H1 (cell line): ENCODE data around the gene C4orf46. TPM values are rescaled to one million over a fixed set of nuclear protein-coding genes. Genes with fewer than 3 reads are reported as not detected.

Experiments used
- CTCF ChIA-PET: fragments of 300-600 bp; sonication (Branson Sonifier 250); formaldehyde crosslinking; loops from one replicate; lab custom pipeline; 2021; ENCODE audit not compliant: partially characterized antibody; lab: Charles Lee
- POLR2A ChIA-PET: fragments of 300-600 bp; sonication (Branson Sonifier 250); formaldehyde crosslinking; loops from one replicate; lab custom pipeline; 2021; ENCODE audit warnings: inconsistent platforms; ENCODE audit not compliant: partially characterized antibody; lab: Charles Lee
- DNase-seq, 2 experiments: peaks; one replicate each; pipeline versions ENCODE4 v3.0.0 to v3.0.0-alpha.2; 2010 to 2022; ENCODE audit warnings: low spot score in 2 of 2, low read depth in 1 of 2, mixed read lengths in 1 of 2
- FAIRE-seq: peaks from 2 replicates; lab custom pipeline; 2011; peaks lifted over from hg19 to GRCh38; lab: Jason Lieb, UNC
- H2AFZ ChIP-seq: 2 replicates; pipeline ENCODE4 v1.8.1; 2012; ENCODE audit warnings: low read length, inconsistent platforms
- H2AK5ac ChIP-seq: 2 replicates; pipeline ENCODE4 v1.6.1; 2013; ENCODE audit warnings: low read depth, low read length
- H2BK120ac ChIP-seq: replicated peaks from 2 replicates; pipeline ENCODE3; 2013; ENCODE audit warnings: low read depth, low read length, inconsistent platforms
- H2BK12ac ChIP-seq: 2 replicates; pipeline ENCODE4 v1.6.1; 2013; ENCODE audit warnings: low read depth, low read length
- H2BK15ac ChIP-seq: 2 replicates; pipeline ENCODE4 v1.6.1; 2013; ENCODE audit warnings: low read length
- H2BK20ac ChIP-seq: 2 replicates; pipeline ENCODE4 v1.6.1; 2013; ENCODE audit warnings: low read length
- H2BK5ac ChIP-seq: 2 replicates; pipeline ENCODE4 v1.6.1; 2013; ENCODE audit warnings: low read depth, low read length
- H3K14ac ChIP-seq: 2 replicates; pipeline ENCODE4 v1.6.1; 2013; ENCODE audit warnings: inconsistent platforms; ENCODE audit not compliant: insufficient read length
- H3K18ac ChIP-seq: 2 replicates; pipeline ENCODE4 v1.6.1; 2013; ENCODE audit warnings: low read length; ENCODE audit errors: extremely low read depth
- H3K23ac ChIP-seq: 2 replicates; pipeline ENCODE4 v1.6.1; 2013; ENCODE audit warnings: inconsistent platforms; ENCODE audit not compliant: insufficient read length
- H3K23me2 ChIP-seq: 2 replicates; pipeline ENCODE4 v1.6.1; 2013; ENCODE audit warnings: low read depth, low read length
- H3K27ac ChIP-seq: 2 replicates; pipeline ENCODE4 v1.6.1; 2011; ENCODE audit warnings: low read depth, low read length, inconsistent platforms
- H3K27me3 ChIP-seq, 4 experiments: replicated peaks in 1 of 4; 1 replicate in 1 of 4; 2 replicates in 3 of 4; pipeline versions ENCODE4 v1.6.1 to v1.8.1; 2011 to 2013; ENCODE audit warnings: low read length in 3 of 4, mild to moderate bottlenecking in 3 of 4, inconsistent platforms in 2 of 4, mixed read lengths in 2 of 4, moderate library complexity in 1 of 4; ENCODE audit not compliant: control insufficient read depth in 3 of 4, insufficient read depth in 3 of 4; ENCODE audit errors: extremely low read depth in 1 of 4
- H3K36me3 ChIP-seq, 4 experiments: 2 replicates each; pipeline versions ENCODE4 v1.6.1 to v1.8.1; 2011 to 2013; ENCODE audit warnings: mild to moderate bottlenecking in 4 of 4, low read length in 3 of 4, moderate library complexity in 2 of 4, control low read depth in 1 of 4, inconsistent platforms in 1 of 4; ENCODE audit not compliant: insufficient read depth in 4 of 4, control insufficient read depth in 2 of 4
- H3K4ac ChIP-seq: replicated peaks from 2 replicates; pipeline ENCODE3; 2013; ENCODE audit warnings: low read length, low read depth, mixed read lengths, inconsistent platforms; ENCODE audit not compliant: insufficient read length
- H3K4me1 ChIP-seq, 4 experiments: replicated peaks in 1 of 4; 1 replicate in 1 of 4; 2 replicates in 3 of 4; pipeline versions ENCODE4 v1.6.1 to v1.8.1; 2011 to 2013; ENCODE audit warnings: low read length in 3 of 4, inconsistent platforms in 2 of 4, mixed read lengths in 1 of 4; ENCODE audit not compliant: insufficient read depth in 4 of 4, control insufficient read depth in 3 of 4
- H3K4me2 ChIP-seq, 2 experiments: 2 replicates each; pipeline versions ENCODE4 v1.6.1 to v1.8.1; 2011 to 2013; ENCODE audit warnings: low read depth in 2 of 2, low read length in 2 of 2, control low read depth in 1 of 2, inconsistent platforms in 1 of 2, mild to moderate bottlenecking in 1 of 2; ENCODE audit not compliant: insufficient read depth in 1 of 2
- H3K4me3 ChIP-seq, 4 experiments: fragments of 200-600, 300-600 bp in 1 of 4; sonication (generic), shearing (Covaris generic), sonication (Bioruptor Twin) in 1 of 4; 2 replicates each; pipeline versions ENCODE4 v1.5.1 to v1.8.1; 2011 to 2016; ENCODE audit warnings: low read length in 4 of 4, low read depth in 3 of 4, control low read depth in 2 of 4, inconsistent platforms in 2 of 4, mild to moderate bottlenecking in 2 of 4, mixed read lengths in 1 of 4, moderate library complexity in 1 of 4; ENCODE audit not compliant: insufficient read depth in 2 of 4; ENCODE audit errors: extremely low read depth in 1 of 4
- H3K56ac ChIP-seq: replicated peaks from 2 replicates; pipeline ENCODE3; 2013; ENCODE audit warnings: low read depth, mild to moderate bottlenecking, mixed read lengths, low read length, inconsistent platforms; ENCODE audit not compliant: insufficient read length
- H3K79me1 ChIP-seq: 2 replicates; pipeline ENCODE4 v1.6.1; 2013; ENCODE audit warnings: low read depth, low read length, control low read depth
- H3K79me2 ChIP-seq, 2 experiments: 2 replicates each; pipeline versions ENCODE4 v1.6.1 to v1.8.1; 2012 to 2013; ENCODE audit warnings: low read length in 2 of 2, mild to moderate bottlenecking in 2 of 2, inconsistent platforms in 1 of 2; ENCODE audit not compliant: insufficient read depth in 2 of 2, control insufficient read depth in 1 of 2
- H3K9ac ChIP-seq, 4 experiments: replicated peaks in 1 of 4; 1 replicate in 1 of 4; 2 replicates in 3 of 4; pipeline versions ENCODE4 v1.6.1 to v1.8.1; 2011 to 2013; ENCODE audit warnings: low read depth in 3 of 4, low read length in 3 of 4, control low read depth in 2 of 4, mild to moderate bottlenecking in 2 of 4, moderate library complexity in 2 of 4, inconsistent platforms in 1 of 4; ENCODE audit errors: extremely low read depth in 1 of 4
- H3K9me3 ChIP-seq, 2 experiments: 2 replicates each; pipeline versions ENCODE4 v1.6.1 to v1.8.1; 2012 to 2013; ENCODE audit warnings: mild to moderate bottlenecking in 2 of 2, moderate library complexity in 2 of 2, control low read depth in 1 of 2, inconsistent platforms in 1 of 2, low read depth in 1 of 2, low read length in 1 of 2, mixed read lengths in 1 of 2; ENCODE audit not compliant: insufficient read depth in 2 of 2
- H4K20me1 ChIP-seq, 2 experiments: replicated peaks in 1 of 2; 2 replicates each; pipeline versions ENCODE3 to v1.8.1; 2011 to 2013; ENCODE audit warnings: inconsistent platforms in 2 of 2, low read length in 2 of 2, mild to moderate bottlenecking in 1 of 2; ENCODE audit not compliant: insufficient read depth in 2 of 2, control insufficient read depth in 1 of 2
- H4K5ac ChIP-seq: 2 replicates; pipeline ENCODE4 v1.6.1; 2013; ENCODE audit warnings: low read length, low read depth, mixed read lengths, inconsistent platforms; ENCODE audit not compliant: insufficient read length
- H4K8ac ChIP-seq: 2 replicates; pipeline ENCODE4 v1.8.0; 2013; ENCODE audit warnings: mild to moderate bottlenecking, moderate library complexity, low read length, inconsistent platforms; ENCODE audit not compliant: insufficient read depth; ENCODE audit errors: extremely low read depth
- H4K91ac ChIP-seq: replicated peaks from 2 replicates; pipeline ENCODE3; 2013; ENCODE audit warnings: low read length, mixed read lengths, inconsistent platforms; ENCODE audit not compliant: insufficient read length
- EGR1 ChIP-seq: IDR thresholded peaks from 2 replicates; pipeline ENCODE4 v1.6.1; 2011; ENCODE audit warnings: low read depth, low read length, borderline replicate concordance
- EP300 ChIP-seq, 2 experiments: IDR thresholded peaks; 1 replicate in 1 of 2; 2 replicates in 1 of 2; pipeline ENCODE4 v1.6.1; 2011 to 2012; ENCODE audit warnings: low read depth in 2 of 2, low read length in 2 of 2, mild to moderate bottlenecking in 2 of 2, borderline replicate concordance in 1 of 2, inconsistent platforms in 1 of 2, moderate library complexity in 1 of 2
- EZH2 ChIP-seq: fragments of 200-600 bp; sonication (generic); IDR thresholded peaks from 2 replicates; pipeline ENCODE4 v1.7.1; 2012; ENCODE audit warnings: low read depth, mild to moderate bottlenecking, moderate library complexity, low read length, inconsistent platforms; ENCODE audit not compliant: severe bottlenecking
- GTF2F1 ChIP-seq: IDR thresholded peaks from 2 replicates; pipeline ENCODE4 v1.6.1; 2012; ENCODE audit warnings: low read depth, low read length, improper control_type of control experiment, borderline replicate concordance
- HDAC2 ChIP-seq, 2 experiments: fragments of 300-600 bp in 1 of 2; sonication (generic) in 1 of 2; IDR thresholded peaks; 2 replicates each; pipeline ENCODE4 v1.6.1; 2011 to 2012; ENCODE audit warnings: low read depth in 2 of 2, low read length in 2 of 2, mild to moderate bottlenecking in 2 of 2, moderate library complexity in 2 of 2, borderline replicate concordance in 1 of 2, inconsistent platforms in 1 of 2
- NANOG ChIP-seq: IDR thresholded peaks from 2 replicates; pipeline ENCODE4 v1.6.1; 2011; ENCODE audit warnings: low read length, low read depth, mild to moderate bottlenecking, inconsistent platforms; ENCODE audit not compliant: insufficient read depth, poor library complexity, severe bottlenecking
- SIRT6 ChIP-seq: IDR thresholded peaks from one replicate; pipeline ENCODE4 v1.7.1; 2012; ENCODE audit warnings: low read length, inconsistent platforms
- SP4 ChIP-seq: IDR thresholded peaks from 2 replicates; pipeline ENCODE4 v1.6.1; 2012; ENCODE audit warnings: low read length, inconsistent platforms
- WGBS, 2 experiments: shearing (Covaris generic) in 1 of 2; methylation state at CpG; one replicate each; pipeline versions ENCODE4 v1.1.6 to v1.1.7; 2013 to 2015; ENCODE audit warnings: low lambda C conversion rate in 2 of 2, mixed read lengths in 2 of 2, inconsistent platforms in 1 of 2, low coverage in 1 of 2, missing lambda C conversion rate in 1 of 2; ENCODE audit not compliant: insufficient replicate concordance in 2 of 2, insufficient coverage in 1 of 2, insufficient read length in 1 of 2; ENCODE audit errors: extremely low coverage in 1 of 2, missing lambda C conversion rate in 1 of 2; 5-methylcytosine and 5-hydroxymethylcytosine counted together
- polyA plus RNA-seq, 7 experiments: library from polyadenylated mRNA; depleted of rRNA in 3 of 7; stranded (reverse) in 5 of 7; unstranded in 2 of 7; fragments of >200 nt in 5 of 7; fragments of 200-250 nt in 2 of 7; gene quantifications; 1 replicate in 5 of 7; 2 replicates in 1 of 7; 4 replicates in 1 of 7; pipeline versions ENCODE4 v1.2.1 to v1.2.3, GENCODE V29; 2011 to 2013; ENCODE audit warnings: missing spikeins in 2 of 7, mixed read lengths in 2 of 7
- total RNA-seq: library from RNA; stranded (reverse); fragmentation: NEBNext Ultra II Directional; extraction: Animal tissue kit (Norgen Biotek cat#: 25700); gene quantifications from 2 replicates; pipeline ENCODE4 v1.2.1, GENCODE V29; 2021
- TF ChIP-seq, protein P1 (sequence below): IDR thresholded peaks from 2 replicates; pipeline ENCODE4 v1.6.1; 2012; ENCODE audit warnings: low read length, inconsistent platforms
- TF ChIP-seq, protein P2 (sequence below): IDR thresholded peaks from 2 replicates; pipeline ENCODE4 v1.6.1; 2011; ENCODE audit warnings: low read length, improper control_type of control experiment

C4orf46 gene
- total and polyA plus RNA-seq, 2 of the 8 experiments (the other 6 are each of a cell fraction or from before 2014, with no cell fraction given): 19.8 to 28.6 TPM

GRCh38 chr4:158714937-158715336, 43.2 kb upstream of the C4orf46 start:
- H3K23ac ChIP-seq: no peak overlapping the region
- DNase-seq (no peak), FAIRE-seq (no peak)
- H2BK120ac ChIP-seq: no peak overlapping the region
- H4K91ac ChIP-seq: no peak overlapping the region
- ChIA-PET CTCF (no interaction called here), POLR2A (no interaction called here)
- H3K79me2 ChIP-seq: peaks cover 0 to 6% of the 10 kb centered on the region in 2 experiments; a peak in 1 of 4 replicates
- H3K14ac ChIP-seq: no peak overlapping the region
- no peak overlapping the region for H3K4me2 ChIP-seq
- no peak overlapping the region for H4K5ac ChIP-seq
- H4K8ac ChIP-seq: no peak overlapping the region
- H3K18ac ChIP-seq: no peak overlapping the region
- peaks cover 0 to 2% (median 0%) of the 10 kb centered on the region in 4 experiments; a peak in 1 of 7 replicates for H3K27me3 ChIP-seq
- no peak overlapping the region for H3K27ac ChIP-seq
- H3K4ac ChIP-seq: no peak overlapping the region
- H2AK5ac ChIP-seq: no peak overlapping the region
- no peak overlapping the region for H2AFZ ChIP-seq
- WGBS, 2 experiments: 88% methylated on average over 4 of the region's 4 CpGs; no CpG with 5 or more reads in 1 of the 2 experiments
- H3K4me3 ChIP-seq: no peak overlapping the region
- H2BK5ac ChIP-seq: no peak overlapping the region
- no peak overlapping the region for H3K9ac ChIP-seq
- H4K20me1 ChIP-seq: peaks cover 0 to 2% of the 10 kb centered on the region in 2 experiments
- H3K23me2 ChIP-seq: no peaks in the 10 kb centered on the region
- no peak overlapping the region for H2BK20ac ChIP-seq
- H2BK12ac ChIP-seq: no peak overlapping the region
- H3K36me3 ChIP-seq: peaks cover 12 to 94% (median 65%) of the 10 kb centered on the region in 4 experiments
- peaks cover 2% of the 10 kb centered on the region; the same call in 1 of the 2 replicates for H3K79me1 ChIP-seq
- H3K4me1 ChIP-seq: no peaks in the 10 kb centered on the region
- no peaks in the 10 kb centered on the region for H3K9me3 ChIP-seq
- no peak overlapping the region for H3K56ac ChIP-seq
- no peak overlapping the region for H2BK15ac ChIP-seq
- TF ChIP-seq EZH2 (no peak), GTF2F1 (no peak), EP300 (IDR thresholded peaks at IDR 0.05; ENCODE audit: borderline replicate concordance in 1 of 2, low read depth in 2 of 2, low read length in 2 of 2) (no peak), SIRT6 (no peak), SP4 (no peak), HDAC2 (IDR thresholded peaks at IDR 0.05; ENCODE audit: borderline replicate concordance in 1 of 2, low read depth in 2 of 2, low read length in 2 of 2) (no peak), EGR1 (no peak), NANOG (no peak)
- TF ChIP-seq, protein P1, sequence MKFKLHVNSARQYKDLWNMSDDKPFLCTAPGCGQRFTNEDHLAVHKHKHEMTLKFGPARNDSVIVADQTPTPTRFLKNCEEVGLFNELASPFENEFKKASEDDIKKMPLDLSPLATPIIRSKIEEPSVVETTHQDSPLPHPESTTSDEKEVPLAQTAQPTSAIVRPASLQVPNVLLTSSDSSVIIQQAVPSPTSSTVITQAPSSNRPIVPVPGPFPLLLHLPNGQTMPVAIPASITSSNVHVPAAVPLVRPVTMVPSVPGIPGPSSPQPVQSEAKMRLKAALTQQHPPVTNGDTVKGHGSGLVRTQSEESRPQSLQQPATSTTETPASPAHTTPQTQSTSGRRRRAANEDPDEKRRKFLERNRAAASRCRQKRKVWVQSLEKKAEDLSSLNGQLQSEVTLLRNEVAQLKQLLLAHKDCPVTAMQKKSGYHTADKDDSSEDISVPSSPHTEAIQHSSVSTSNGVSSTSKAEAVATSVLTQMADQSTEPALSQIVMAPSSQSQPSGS: no peak
- TF ChIP-seq, protein P2, sequence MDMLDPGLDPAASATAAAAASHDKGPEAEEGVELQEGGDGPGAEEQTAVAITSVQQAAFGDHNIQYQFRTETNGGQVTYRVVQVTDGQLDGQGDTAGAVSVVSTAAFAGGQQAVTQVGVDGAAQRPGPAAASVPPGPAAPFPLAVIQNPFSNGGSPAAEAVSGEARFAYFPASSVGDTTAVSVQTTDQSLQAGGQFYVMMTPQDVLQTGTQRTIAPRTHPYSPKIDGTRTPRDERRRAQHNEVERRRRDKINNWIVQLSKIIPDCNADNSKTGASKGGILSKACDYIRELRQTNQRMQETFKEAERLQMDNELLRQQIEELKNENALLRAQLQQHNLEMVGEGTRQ: no peak
